GM19351 (cell line): ENCODE data around the gene KRTAP19-8.

ENCODE experiments used
- ATAC-seq: cut with Tn5 transposase; IDR thresholded peaks from one replicate; pipeline ENCODE4 v1.9.1; 2021; ENCODE audit warnings: mild to moderate bottlenecking, moderate library complexity; ENCODE audit not compliant: unreplicated experiment

Gene KRTAP19-8

DNA sequence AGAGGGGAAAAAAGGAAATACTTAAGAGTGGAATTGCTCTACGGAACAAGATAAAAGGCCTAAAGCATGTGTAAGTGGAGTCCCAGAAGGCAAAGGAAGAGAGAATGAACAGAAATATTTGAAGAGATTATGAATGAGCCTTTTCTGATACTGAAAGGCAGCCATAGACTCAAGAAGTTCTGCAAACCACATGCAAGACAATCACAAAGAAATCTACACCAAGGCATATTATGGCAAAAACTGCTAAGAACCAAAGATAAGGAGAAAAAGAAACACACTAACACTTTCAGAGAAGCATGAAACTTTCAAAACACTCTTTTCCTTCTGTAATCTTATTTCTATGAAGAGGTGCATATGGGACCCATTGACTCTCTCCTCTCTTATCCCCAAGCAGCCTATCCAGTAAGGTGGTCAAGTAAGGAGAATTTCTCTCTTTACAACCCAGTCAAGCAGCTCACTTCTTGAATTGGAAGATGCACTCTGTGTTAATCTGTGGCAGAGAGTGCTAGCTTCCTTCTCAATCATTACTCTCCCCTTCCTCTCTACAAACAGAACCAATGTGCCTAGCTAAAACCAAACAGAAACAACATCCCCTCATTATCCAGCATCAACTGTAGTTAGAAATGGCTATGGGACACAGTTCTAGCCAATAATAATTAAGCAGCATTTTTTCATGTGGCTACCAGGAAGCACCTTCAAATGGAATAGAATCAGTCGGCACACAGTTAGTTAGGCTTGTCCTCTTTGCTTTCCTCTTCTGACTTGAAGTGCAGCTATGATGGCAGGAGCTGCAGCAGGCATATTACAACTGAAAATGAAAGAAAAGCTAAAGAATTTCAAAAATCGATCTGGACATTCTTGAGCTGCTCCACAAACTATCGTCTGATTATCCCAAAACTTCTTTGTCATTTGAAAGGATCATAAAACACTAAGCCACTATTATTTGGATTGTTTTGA lies 25.9 kb downstream of the KRTAP19-8 start:
- ATAC-seq = no peak

DNA sequence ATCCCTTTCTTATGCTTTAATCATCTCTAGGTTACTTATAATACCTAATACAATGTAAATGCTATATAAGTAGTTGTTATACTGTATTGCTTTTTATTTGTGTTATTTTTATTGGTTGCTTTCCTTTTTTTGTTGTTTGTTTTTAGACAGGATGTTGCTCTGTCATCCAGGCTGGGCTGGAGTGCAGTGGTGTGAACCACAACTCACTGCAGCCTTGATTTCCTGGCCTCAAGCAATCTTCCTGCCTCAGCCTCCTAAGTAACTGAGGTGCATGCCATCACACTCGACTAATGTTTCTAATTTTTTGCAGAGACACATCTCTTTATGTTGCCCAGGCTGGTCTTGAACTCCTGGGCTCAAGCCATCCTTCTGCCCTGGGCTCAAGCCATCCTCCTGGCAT lies 26.9 kb downstream of the KRTAP19-8 start:
- ATAC-seq = no peak

DNA sequence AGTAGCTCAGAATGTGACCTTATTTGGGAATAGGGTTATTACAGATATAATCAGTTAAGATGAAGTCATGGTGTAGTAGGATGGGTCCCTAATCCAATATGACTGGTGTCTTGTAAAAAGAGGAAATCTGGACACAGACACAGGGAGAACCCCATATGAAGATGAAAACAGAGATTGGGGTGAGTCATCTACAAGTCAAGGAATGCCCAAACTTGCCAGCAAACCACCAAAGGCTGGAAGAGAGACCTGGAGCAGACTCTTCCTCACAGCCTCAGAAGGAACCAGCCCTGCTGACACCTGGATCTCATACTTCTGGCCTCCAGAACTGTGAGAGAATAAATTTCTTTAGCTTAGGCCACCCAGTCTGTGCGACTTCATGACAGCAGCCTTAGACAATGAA lies 29.9 kb downstream of the KRTAP19-8 start:
- no peak for ATAC-seq

DNA sequence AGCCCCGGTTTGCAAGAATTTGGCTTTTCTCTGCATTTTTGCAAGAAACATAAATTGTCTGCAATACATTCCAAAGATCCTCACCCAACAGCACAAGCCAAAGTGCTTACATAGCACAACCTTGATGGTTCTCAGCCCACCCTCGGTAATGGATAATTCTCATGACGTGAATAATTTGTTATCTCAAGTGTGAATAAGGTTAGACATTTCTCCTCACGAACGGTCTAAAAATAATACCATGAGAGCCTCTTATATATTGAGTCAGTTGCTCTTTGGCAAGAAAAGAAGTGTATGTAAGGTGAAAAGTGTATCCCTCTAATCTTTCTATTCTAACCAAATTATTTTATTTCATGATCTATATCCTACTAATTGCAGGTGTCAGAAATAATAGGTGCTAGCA lies 33.3 kb downstream of the KRTAP19-8 start:
- ATAC-seq = no peak

DNA sequence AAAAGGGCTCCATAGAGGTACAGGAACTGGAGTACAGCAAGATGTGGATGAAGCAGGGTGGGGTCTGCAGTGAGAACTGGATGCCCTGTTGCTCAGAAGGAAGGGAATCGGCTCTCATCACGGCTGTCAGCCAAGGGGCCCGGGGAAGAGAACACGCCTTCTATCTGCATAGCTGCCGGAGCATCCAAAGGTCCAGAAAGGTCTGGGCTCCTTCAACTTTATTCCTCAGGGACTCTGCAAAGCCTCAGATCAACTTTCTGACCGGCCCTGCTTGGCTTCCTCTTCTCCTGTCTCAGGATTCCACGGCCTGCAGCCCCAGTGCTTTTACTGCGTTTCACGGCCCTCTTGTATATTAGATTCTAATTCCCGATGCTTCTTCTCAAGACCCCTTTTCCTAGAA lies 34.8 kb downstream of the KRTAP19-8 start:
- ATAC-seq = no peak

DNA sequence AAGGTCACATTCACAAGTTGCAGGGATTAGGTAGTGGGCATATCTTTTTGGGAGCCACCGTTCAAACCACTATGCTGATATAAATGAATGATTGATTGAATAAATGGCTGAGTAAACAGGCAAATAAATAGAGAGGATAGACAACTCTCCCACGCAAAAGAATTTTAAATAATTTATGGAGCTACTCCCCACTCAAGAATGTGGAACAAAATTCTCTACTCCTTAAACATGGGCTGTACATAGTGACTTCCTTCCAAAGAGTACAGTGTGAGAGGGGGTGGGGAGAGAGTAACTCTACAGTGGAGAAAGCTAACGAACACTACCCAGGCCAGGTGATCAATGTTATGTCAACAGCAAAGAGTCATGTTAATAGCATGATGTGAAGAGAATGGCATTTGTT lies 40.7 kb downstream of the KRTAP19-8 start:
- no peak for ATAC-seq

DNA sequence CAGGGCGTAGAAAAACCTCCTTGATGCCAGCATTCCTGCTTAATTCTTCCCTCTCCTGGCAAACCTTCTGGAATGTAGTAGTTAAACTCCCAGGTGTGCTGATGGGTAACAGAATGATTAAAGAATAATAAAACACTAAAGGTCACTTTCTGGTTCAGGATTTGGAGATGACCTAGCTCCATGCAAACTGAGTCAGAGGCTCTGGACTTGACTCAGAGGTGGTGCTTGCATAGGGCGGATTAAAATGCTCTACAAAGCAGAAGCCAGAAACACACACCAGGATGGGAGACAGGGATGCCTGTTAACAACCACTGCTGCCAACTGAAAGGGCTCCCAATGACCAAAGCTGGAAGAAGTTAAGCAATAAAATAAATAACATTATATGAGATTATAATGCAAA lies 41.5 kb downstream of the KRTAP19-8 start:
- no peak for ATAC-seq

DNA sequence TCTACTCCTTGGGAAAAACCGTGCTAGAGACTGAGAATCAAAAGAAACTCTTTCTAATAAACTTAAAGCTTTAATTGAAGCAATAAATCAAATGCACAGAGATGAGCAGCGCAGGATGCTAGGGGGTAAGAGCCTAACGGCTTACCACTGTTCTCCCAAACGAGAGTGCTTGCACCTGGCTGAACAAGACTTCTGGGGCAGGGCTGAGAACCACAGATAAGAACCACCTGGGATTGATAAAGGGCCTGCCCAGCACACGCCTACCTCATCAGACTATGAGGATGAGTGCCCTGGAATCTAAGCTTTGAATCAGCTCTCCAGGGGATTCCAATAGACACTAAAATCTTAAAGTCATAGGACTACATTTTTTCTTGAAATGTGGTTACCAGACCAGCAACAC lies 43.3 kb downstream of the KRTAP19-8 start:
- ATAC-seq = no peak

DNA sequence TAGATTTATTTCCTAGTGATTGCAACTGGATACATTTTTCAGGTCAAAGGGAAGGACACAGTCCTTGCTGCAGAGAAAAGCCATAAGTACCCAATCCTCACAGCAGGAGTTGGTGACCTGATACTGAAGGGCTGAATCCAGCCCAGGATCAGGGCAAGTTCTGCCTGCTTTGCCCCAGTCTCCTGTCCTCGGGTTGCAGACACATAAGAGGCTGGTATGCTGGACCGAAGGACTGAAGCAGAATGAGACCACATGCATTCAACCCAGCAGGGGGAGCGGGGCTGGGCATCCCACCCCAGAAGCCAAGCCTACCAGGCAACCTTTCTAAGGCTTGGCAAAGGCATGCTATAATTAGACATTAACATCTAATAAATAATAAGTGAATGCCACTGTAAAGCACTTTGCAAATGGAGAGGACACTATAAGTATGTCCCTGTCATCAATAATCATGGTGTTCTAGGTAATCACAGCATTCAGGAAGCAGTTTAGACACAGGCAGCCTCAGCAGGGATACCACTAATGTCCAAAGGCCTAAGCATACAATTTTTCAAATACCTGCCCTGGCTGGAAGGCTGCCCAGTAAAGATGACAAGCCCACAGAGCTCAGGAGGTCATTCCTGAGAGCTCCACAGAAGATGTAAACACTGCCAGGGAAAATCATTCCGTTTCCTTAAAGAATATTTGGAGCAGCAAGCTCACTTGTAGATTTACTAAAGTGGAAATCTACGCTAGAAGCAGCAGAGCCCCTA lies 47.6 kb downstream of the KRTAP19-8 start:
- no peak for ATAC-seq

DNA sequence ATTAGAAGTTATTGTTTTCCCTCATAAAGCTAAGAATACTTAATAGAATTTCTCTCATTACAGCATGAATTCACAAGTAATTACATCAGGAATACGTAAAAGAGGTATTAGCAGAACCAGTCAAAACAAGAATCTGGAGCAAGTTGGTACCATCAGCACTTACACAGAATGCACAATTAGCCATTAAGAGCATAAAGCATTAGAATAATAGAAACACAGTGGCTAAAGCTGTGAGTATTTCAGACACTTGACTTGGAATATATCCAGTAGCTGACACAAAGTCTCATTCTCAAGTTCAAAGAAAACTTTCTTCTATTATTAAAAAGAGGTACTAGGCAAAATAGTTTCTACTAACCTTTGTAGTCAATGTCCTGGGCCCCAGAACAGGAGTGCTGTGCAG lies 49.6 kb downstream of the KRTAP19-8 start:
- no peak for ATAC-seq
